Measurements from ENCODE around the gene TBC1D30.
A peak's percentile ranks its signal among the peaks of the same experiment; 100 is the strongest.

The TBC1D30 gene

DNA sequence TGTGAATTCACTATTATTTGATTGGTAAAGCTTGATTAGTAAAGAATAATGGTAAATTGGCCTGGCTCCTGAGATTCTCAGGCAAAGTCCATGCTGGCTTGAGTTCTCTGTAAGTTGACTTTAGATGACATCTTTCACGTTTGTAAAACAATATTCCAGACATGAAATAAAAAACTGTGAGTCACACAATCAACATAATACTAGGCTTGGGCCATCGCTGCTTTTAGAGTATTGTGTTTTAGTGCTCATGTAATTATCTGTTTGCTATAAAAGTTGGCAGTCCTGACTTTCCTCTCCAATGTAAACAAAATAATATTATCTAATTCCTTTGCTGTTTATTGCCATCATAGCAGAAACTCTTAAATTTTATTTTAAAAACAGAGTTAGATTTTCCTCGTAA, 3.9 kb upstream of the TBC1D30 start:
- Histone ChIP-seq H3K4me3 (ENCODE audit: low read length in 2 of 2) (no peak overlapping the region), H3K4ac (ENCODE audit: low read length) (no peak overlapping the region), H3K4me1 (ENCODE audit: control insufficient read depth in 2 of 2, insufficient read depth in 1 of 2, low read depth in 1 of 2, low read length in 2 of 2) (peaks cover 6 to 15% of the 10 kb centered on the region in 2 donors)

DNA sequence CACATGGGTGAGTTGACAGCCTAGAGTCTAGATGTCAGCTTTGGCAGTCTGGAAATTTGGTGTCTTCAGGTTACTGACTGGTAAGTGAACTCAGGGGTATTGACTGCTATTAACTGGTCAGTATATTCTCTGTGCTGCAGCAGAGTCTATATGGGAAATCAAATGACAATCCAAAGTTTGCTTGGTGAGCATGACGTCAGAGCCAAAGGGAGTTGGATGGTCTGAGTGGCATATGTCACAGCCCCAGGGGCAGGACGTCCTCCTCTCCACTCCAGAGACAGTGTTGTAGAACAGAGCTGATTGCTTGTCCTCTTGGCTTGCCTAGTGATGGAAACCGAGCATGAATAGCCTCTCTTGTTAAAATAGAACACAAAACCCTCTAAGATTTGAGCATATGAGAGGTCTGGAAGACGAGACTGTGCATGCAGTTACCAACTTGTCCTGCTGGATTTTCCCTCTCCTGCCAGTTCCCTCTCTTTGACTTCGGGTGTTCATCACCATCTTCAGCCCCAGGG, 3.3 kb upstream of the TBC1D30 start:
- no peak overlapping the region for H3K18ac ChIP-seq (ENCODE audit: low read length)
- WGBS, 2 donors (ENCODE audit: extremely low coverage in 2 of 2, insufficient read length in 2 of 2, insufficient replicate concordance in 1 of 2) = no CpG with 5 or more reads among the region's 5 CpGs
- H3K14ac ChIP-seq (ENCODE audit: low read length) = no peak overlapping the region
- H4K8ac ChIP-seq (ENCODE audit: low read depth, low read length) = no peak overlapping the region
- no peak overlapping the region for H2BK120ac ChIP-seq (ENCODE audit: low read depth, low read length)
- H2AK5ac ChIP-seq (ENCODE audit: low read depth, low read length) = no peak overlapping the region
- H3K27me3 ChIP-seq (ENCODE audit: control insufficient read depth in 3 of 3, insufficient read depth in 3 of 3, low read depth in 1 of 3, low read length in 3 of 3) = peaks cover 14 to 32% (median 24%) of the 10 kb centered on the region in 3 experiments
- H3K4me3 ChIP-seq (ENCODE audit: low read length in 2 of 2) = no peak overlapping the region
- H4K91ac ChIP-seq (ENCODE audit: low read depth, low read length, poor library complexity) = no peak overlapping the region
- H3K27ac ChIP-seq (replicated peaks; ENCODE audit: low read length) = no peak overlapping the region
- H2AFZ ChIP-seq (ENCODE audit: low read length) = no peak overlapping the region
- no peak overlapping the region for H2BK5ac ChIP-seq (ENCODE audit: low read length)
- H2BK15ac ChIP-seq (ENCODE audit: low read length) = no peak overlapping the region
- H3K9ac ChIP-seq (ENCODE audit: low read depth, low read length, poor library complexity) = no peak overlapping the region
- no peak overlapping the region for H2BK12ac ChIP-seq (ENCODE audit: low read length)
- no peak overlapping the region for H3K4ac ChIP-seq (ENCODE audit: low read length)
- peaks cover 7 to 16% of the 10 kb centered on the region in 2 donors for H3K9me3 ChIP-seq (replicated peaks in 1 of 2; ENCODE audit: control insufficient read depth in 2 of 2, insufficient read depth in 1 of 2, low read depth in 1 of 2, low read length in 2 of 2)
- H3K4me2 ChIP-seq (ENCODE audit: insufficient read depth, low read length, poor library complexity, severe bottlenecking) = no peak overlapping the region
- H3K79me1 ChIP-seq (ENCODE audit: low read depth, low read length) = peaks cover 8% of the 10 kb centered on the region
- DNase-seq (ENCODE audit: low spot score) = no peak
- H3K23ac ChIP-seq (ENCODE audit: low read depth, low read length, poor library complexity) = no peak overlapping the region
- peaks cover 8 to 15% of the 10 kb centered on the region in 2 donors for H3K4me1 ChIP-seq (ENCODE audit: control insufficient read depth in 2 of 2, insufficient read depth in 1 of 2, low read depth in 1 of 2, low read length in 2 of 2)
- H3K36me3 ChIP-seq (replicated peaks in 1 of 2; ENCODE audit: control insufficient read depth in 2 of 2, insufficient read depth in 2 of 2, low read length in 2 of 2) = no peaks in the 10 kb centered on the region

More for the DNA sequence above, 3.9 kb upstream of the TBC1D30 start:
- Histone ChIP-seq H2AFZ (ENCODE audit: low read length) (no peak overlapping the region), H3K9ac (ENCODE audit: low read depth, low read length, poor library complexity) (no peak overlapping the region), H3K79me1 (ENCODE audit: low read depth, low read length) (peaks cover 8% of the 10 kb centered on the region), H4K91ac (ENCODE audit: low read depth, low read length, poor library complexity) (no peak overlapping the region), H3K9me3 (replicated peaks in 1 of 2; ENCODE audit: control insufficient read depth in 2 of 2, insufficient read depth in 1 of 2, low read depth in 1 of 2, low read length in 2 of 2) (peaks cover 7 to 16% of the 10 kb centered on the region in 2 donors), H2BK15ac (ENCODE audit: low read length) (no peak overlapping the region), H2BK5ac (ENCODE audit: low read length) (no peak overlapping the region), H2BK120ac (ENCODE audit: low read depth, low read length) (no peak overlapping the region), H3K14ac (ENCODE audit: low read length) (no peak overlapping the region), H4K8ac (ENCODE audit: low read depth, low read length) (no peak overlapping the region), H3K36me3 (replicated peaks in 1 of 2; ENCODE audit: control insufficient read depth in 2 of 2, insufficient read depth in 2 of 2, low read length in 2 of 2) (no peaks in the 10 kb centered on the region), H2BK12ac (ENCODE audit: low read length) (no peak overlapping the region), H3K27me3 (ENCODE audit: control insufficient read depth in 3 of 3, insufficient read depth in 3 of 3, low read depth in 1 of 3, low read length in 3 of 3) (peaks cover 12 to 26% (median 18%) of the 10 kb centered on the region in 3 experiments), H3K27ac (replicated peaks; ENCODE audit: low read length) (no peak overlapping the region), H3K18ac (ENCODE audit: low read length) (no peak overlapping the region), H2AK5ac (ENCODE audit: low read depth, low read length) (no peak overlapping the region), H3K4me2 (ENCODE audit: insufficient read depth, low read length, poor library complexity, severe bottlenecking) (no peak overlapping the region), H3K23ac (ENCODE audit: low read depth, low read length, poor library complexity) (no peak overlapping the region)
- WGBS, 2 donors (ENCODE audit: extremely low coverage in 2 of 2, insufficient read length in 2 of 2, insufficient replicate concordance in 1 of 2) = no CpG with 5 or more reads among the region's 3 CpGs
- no peak for DNase-seq (ENCODE audit: low spot score)

DNA sequence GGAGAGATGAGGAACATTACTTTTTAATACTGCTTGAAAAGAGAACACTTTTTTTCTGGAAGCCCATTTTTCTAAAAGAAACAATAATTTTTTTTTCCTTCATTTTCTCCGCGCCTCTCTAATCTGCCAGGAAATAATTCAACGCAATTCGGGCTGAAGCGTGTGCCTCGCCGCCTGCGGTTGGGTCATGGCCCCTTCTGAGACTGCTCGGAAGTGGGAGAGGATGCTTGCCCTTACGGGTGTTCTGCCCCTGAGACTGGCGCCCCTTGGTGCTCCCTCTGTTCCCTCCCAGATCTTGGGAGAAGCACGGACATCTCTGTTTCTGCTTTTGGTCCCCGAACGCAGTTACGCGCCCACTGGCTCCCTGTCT, 332 bp upstream of the TBC1D30 start:
- H4K91ac ChIP-seq (ENCODE audit: low read depth, low read length, poor library complexity) = no peak overlapping the region
- no peak overlapping the region for H2BK5ac ChIP-seq (ENCODE audit: low read length)
- H2BK12ac ChIP-seq (ENCODE audit: low read length) = no peak overlapping the region
- no peak for DNase-seq (ENCODE audit: low spot score)
- no peaks in the 10 kb centered on the region for H3K36me3 ChIP-seq (replicated peaks in 1 of 2; ENCODE audit: control insufficient read depth in 2 of 2, insufficient read depth in 2 of 2, low read length in 2 of 2)
- H2AFZ ChIP-seq (ENCODE audit: low read length) = peak overlapping the region; percentile 91
- no peak overlapping the region for H3K4ac ChIP-seq (ENCODE audit: low read length)
- H3K14ac ChIP-seq (ENCODE audit: low read length) = peak overlapping the region; percentile 82
- no peak overlapping the region for H2BK15ac ChIP-seq (ENCODE audit: low read length)
- no peak overlapping the region for H4K8ac ChIP-seq (ENCODE audit: low read depth, low read length)
- no CpG with 5 or more reads among the region's 16 CpGs for WGBS, 2 donors (ENCODE audit: extremely low coverage in 2 of 2, insufficient read length in 2 of 2, insufficient replicate concordance in 1 of 2)
- peaks cover 9 to 15% of the 10 kb centered on the region in 2 donors for H3K4me1 ChIP-seq (ENCODE audit: control insufficient read depth in 2 of 2, insufficient read depth in 1 of 2, low read depth in 1 of 2, low read length in 2 of 2)
- H2BK120ac ChIP-seq (ENCODE audit: low read depth, low read length) = no peak overlapping the region
- peak overlapping the region; percentile 98 for H3K23ac ChIP-seq (ENCODE audit: low read depth, low read length, poor library complexity)
- H3K18ac ChIP-seq (ENCODE audit: low read length) = peak overlapping the region; percentile 48
- H3K9me3 ChIP-seq (replicated peaks in 1 of 2; ENCODE audit: control insufficient read depth in 2 of 2, insufficient read depth in 1 of 2, low read depth in 1 of 2, low read length in 2 of 2) = peaks cover 7 to 16% of the 10 kb centered on the region in 2 donors
- H3K9ac ChIP-seq (ENCODE audit: low read depth, low read length, poor library complexity) = no peak overlapping the region
- H3K27me3 ChIP-seq (ENCODE audit: control insufficient read depth in 3 of 3, insufficient read depth in 3 of 3, low read depth in 1 of 3, low read length in 3 of 3) = peaks cover 14 to 50% (median 31%) of the 10 kb centered on the region in 3 experiments
- H2AK5ac ChIP-seq (ENCODE audit: low read depth, low read length) = no peak overlapping the region
- H3K79me1 ChIP-seq (ENCODE audit: low read depth, low read length) = peaks cover 6% of the 10 kb centered on the region
- peak overlapping the region; percentile 36 to 70 for H3K4me3 ChIP-seq (ENCODE audit: low read length in 2 of 2)
- peak overlapping the region; percentile 100 for H3K4me2 ChIP-seq (ENCODE audit: insufficient read depth, low read length, poor library complexity, severe bottlenecking)
- no peak overlapping the region for H3K27ac ChIP-seq (replicated peaks; ENCODE audit: low read length)

DNA sequence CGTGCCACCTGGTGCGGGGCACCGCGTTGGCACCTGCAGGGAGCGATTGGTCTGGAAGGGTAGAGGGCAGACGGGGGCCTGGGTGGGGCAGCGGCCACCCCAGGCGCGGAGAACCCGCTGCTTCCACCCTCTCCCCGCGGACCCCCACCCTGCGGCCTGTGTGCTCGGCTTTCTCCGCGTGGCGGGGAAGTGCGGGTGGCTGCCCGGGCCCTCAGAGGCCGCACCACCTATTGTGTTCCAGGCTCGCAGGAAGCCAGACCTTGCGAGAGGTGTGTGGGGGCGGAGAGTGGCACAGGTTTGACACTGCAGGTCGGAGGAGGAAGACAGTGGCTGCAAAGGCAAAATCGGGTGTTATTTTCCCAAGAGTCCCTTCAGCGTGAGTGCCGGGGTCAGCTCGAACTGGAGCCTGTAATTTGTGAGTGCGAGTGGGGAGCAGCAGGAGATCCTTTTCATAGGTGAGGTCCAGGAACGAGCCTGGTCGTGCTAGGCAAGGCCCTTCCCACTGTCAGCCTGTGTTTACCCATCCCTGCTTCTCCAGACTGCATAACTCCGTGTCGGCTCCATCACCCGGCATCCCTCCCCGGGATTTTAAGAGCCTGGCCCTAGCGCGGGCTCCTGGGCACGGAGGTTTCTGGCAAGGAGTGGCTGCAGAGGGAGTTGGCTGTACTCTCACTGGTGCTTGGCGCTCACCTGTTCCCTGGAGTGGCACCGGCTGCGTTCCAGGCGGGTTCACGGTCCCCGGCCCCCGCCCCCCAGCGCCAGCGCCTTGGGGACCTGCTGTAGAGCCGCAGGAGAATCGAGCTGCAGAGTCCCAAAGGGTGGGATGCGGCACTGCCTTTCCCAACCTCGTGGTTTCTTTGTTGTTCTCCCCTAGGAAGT, 935 bp downstream of the TBC1D30 start:
- peaks cover 9 to 15% of the 10 kb centered on the region in 2 donors for H3K4me1 ChIP-seq (ENCODE audit: control insufficient read depth in 2 of 2, insufficient read depth in 1 of 2, low read depth in 1 of 2, low read length in 2 of 2)
- no peak overlapping the region for H3K27ac ChIP-seq (replicated peaks; ENCODE audit: low read length)
- no peak overlapping the region for H2BK12ac ChIP-seq (ENCODE audit: low read length)
- H4K8ac ChIP-seq (ENCODE audit: low read depth, low read length) = no peak overlapping the region
- no peak overlapping the region for H3K4ac ChIP-seq (ENCODE audit: low read length)
- H3K23ac ChIP-seq (ENCODE audit: low read depth, low read length, poor library complexity) = peak overlapping the region; percentile 32
- no peak overlapping the region for H3K18ac ChIP-seq (ENCODE audit: low read length)
- no peak overlapping the region for H2BK5ac ChIP-seq (ENCODE audit: low read length)
- peak overlapping the region; percentile 100 for H3K4me2 ChIP-seq (ENCODE audit: insufficient read depth, low read length, poor library complexity, severe bottlenecking)
- H2AFZ ChIP-seq (ENCODE audit: low read length) = peak overlapping the region; percentile 91
- no peaks in the 10 kb centered on the region for H3K36me3 ChIP-seq (replicated peaks in 1 of 2; ENCODE audit: control insufficient read depth in 2 of 2, insufficient read depth in 2 of 2, low read length in 2 of 2)
- H2BK15ac ChIP-seq (ENCODE audit: low read length) = no peak overlapping the region
- no peak overlapping the region for H4K91ac ChIP-seq (ENCODE audit: low read depth, low read length, poor library complexity)
- no peak overlapping the region for H2AK5ac ChIP-seq (ENCODE audit: low read depth, low read length)
- peaks cover 6% of the 10 kb centered on the region for H3K79me1 ChIP-seq (ENCODE audit: low read depth, low read length)
- no CpG with 5 or more reads among the region's 51 CpGs for WGBS, 2 donors (ENCODE audit: extremely low coverage in 2 of 2, insufficient read length in 2 of 2, insufficient replicate concordance in 1 of 2)
- no peak for DNase-seq (ENCODE audit: low spot score)
- peak overlapping the region; percentile 36 to 70 for H3K4me3 ChIP-seq (ENCODE audit: low read length in 2 of 2)
- no peak overlapping the region for H2BK120ac ChIP-seq (ENCODE audit: low read depth, low read length)
- H3K14ac ChIP-seq (ENCODE audit: low read length) = no peak overlapping the region
- H3K9ac ChIP-seq (ENCODE audit: low read depth, low read length, poor library complexity) = no peak overlapping the region
- peaks cover 7 to 16% of the 10 kb centered on the region in 2 donors for H3K9me3 ChIP-seq (replicated peaks in 1 of 2; ENCODE audit: control insufficient read depth in 2 of 2, insufficient read depth in 1 of 2, low read depth in 1 of 2, low read length in 2 of 2)
- H3K27me3 ChIP-seq (ENCODE audit: control insufficient read depth in 3 of 3, insufficient read depth in 3 of 3, low read depth in 1 of 3, low read length in 3 of 3) = peaks cover 14 to 50% (median 31%) of the 10 kb centered on the region in 3 experiments
